Activated CD4-positive, CD25-positive, alpha-beta regulatory T cell treated with anti-CD3 and anti-CD28 coated beads, Interleukin-2, amount 50 U/mL, for 24 hours (primary cell): Measurements from ENCODE around the gene MED12.

ENCODE experiments used
- ATAC-seq, 2 donors: fragments of 150-1000 bp; cut with Tn5 transposase; one replicate each; pipeline ENCODE4 v1.10.0; 2021; ENCODE audit warnings: mild to moderate bottlenecking in 1 of 2, moderate library complexity in 1 of 2

The MED12 gene

DNA sequence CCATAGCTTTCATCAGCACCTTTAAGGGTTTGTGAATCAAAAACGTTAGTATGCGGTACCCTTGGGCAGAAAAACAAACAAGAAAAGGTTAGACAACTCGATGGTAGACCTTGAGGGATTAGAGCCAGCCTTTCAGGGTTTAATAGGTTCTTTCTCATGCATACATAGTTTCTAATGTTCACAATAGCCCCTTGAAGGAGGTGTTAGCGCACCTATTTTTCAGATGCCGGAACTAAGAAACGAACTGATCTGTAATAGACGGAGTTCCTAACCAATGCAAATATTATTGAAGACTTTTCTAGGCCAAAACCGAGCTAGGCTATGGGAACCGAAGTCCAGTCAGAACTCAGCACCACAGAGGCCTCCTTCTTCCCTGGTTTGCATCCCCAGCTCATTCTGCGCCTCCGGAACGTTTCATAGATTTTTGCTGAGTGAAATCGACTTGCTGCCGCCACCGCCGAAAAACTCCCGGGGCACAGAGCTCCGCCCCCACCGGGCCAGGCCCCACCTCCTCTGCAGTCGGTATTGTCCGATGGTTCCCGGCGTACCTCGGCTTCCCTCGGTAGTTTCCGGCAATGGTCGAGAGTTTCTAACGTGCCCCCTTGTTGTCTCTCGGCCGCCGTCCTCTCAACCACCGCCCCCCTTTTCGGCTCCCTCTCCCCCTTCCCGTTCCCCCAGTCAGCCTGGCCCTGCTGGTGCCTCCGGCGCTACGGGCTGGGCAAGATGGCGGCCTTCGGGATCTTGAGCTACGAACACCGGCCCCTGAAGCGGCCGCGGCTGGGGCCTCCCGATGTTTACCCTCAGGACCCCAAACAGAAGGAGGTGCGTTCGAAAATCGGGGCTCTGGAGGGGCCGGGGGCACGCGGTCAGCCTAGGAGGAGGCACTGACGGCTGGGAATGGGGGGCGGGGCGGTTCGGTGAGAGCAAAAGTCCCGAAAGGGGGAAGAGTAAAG is at the start of gene MED12:
TSS of gene MED12 (plus strand) at position 565 of the 953 bp plus-strand sequence. CDS start at position 724, 159 bp downstream.
- peak; percentile 90 to 92 for ATAC-seq

GRCh38 chrX:71070531-71070930 is 47.9 kb upstream of the MED12 start:
- no peak for ATAC-seq

- ATAC-seq: no peak
These were observed 36.9 kb upstream of the MED12 start for GRCh38 chrX:71081330-71082123.

DNA sequence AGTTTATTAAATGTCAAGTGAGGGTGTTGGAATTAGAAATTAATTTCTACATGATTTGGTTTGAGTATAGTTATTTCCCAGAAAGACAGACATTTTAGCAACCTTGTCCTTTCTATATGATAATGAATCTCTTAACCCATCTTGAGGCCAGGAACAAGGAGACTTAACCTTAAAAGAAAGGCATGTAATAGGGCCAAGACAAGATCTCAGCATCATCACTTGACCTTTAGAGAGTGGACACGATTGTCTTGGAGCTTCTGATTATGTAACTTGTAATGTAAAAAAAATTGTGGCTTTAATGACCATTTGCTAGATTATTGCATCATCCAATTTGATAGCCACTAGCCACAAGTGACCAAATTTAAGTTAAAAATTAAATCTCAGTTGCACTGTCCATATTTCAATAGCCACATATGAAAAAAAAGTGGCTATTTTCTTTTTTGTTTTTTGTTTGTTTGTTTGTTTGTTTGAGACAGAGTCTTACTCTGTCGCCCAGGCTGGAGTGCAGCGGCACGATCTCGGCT is 36.2 kb upstream of the MED12 start:
- no peak for ATAC-seq

- no peak for ATAC-seq
These were observed 35.6 kb upstream of the MED12 start for GRCh38 chrX:71082822-71083221.

DNA sequence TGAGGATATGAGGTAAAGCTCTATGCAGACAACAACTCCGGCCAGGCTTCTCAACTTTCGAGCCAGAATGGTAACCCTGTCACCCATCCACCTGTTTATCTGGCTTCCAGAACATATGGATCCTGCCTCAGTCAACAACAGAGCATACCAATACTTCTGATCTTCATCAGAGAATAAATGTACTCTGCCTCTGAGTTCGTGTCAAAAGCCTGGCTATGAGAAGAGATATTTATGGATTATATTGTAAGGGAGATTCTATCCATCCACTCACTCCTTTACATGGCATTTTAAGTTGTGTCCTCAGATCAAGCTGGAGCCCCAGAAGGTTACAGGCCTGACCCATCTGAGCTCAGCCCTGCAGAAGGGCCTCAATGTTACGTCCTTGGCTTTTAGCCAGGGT is 32.5 kb upstream of the MED12 start:
- no peak for ATAC-seq

GRCh38 chrX:71091263-71091662 is 27.1 kb upstream of the MED12 start:
- no peak for ATAC-seq

DNA sequence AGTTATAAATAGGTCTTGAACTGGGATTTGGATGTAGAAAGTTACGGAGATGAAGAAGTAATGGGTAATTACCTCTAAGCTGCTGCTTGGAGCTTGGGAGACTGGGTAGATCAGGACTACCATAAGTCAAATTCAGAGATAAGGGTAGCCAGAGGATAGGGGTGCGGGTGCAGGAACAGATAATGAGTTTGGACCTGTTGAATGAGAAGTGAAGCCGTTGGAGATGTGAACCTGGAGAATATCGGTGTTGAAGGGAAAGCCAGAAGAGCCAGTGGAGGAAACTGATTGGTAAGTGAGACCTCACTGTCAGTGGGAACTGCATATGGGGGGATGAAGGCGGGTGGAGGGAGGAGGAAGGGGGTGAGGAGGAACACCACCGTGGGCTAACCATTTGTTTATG is 23.4 kb upstream of the MED12 start:
- ATAC-seq: no peak

- ATAC-seq: peak; percentile 91 to 93
These were observed 22.8 kb upstream of the MED12 start, which contains the start of gene FOXO4 for GRCh38 chrX:71095555-71095980. FOXO4 (plus strand) TSS chrX:71095851; CDS start chrX:71096529, 678 bp downstream.

DNA sequence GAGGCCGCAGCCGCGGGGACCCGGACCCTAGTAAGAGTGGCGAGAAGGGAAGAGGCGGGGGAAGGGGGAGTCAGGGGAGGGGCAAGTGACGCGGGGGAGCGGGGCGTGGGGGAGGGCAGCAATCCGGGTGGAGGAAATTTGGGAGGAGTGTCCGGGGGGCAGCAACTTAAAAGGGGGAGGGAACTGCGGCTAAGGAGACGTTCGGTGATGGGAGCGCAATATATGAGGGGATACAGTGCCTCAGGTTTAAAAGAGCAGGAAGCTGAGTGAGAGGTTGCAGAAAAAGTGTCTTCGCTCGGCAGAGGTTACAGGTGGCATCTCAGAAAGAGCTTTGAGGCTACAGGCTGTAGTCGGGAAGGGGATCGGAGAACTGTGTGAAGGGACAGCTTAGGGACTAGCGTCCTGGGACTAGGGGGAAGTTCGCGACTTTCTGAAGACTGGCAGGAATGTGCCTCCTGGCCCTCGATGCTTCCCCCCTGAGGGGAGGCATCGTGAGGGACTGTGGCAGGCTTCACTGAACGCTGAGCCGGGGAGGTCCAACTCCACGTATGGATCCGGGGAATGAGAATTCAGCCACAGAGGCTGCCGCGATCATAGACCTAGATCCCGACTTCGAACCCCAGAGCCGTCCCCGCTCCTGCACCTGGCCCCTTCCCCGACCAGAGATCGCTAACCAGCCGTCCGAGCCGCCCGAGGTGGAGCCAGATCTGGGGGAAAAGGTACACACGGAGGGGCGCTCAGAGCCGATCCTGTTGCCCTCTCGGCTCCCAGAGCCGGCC is 22.2 kb upstream of the MED12 start:
- ATAC-seq: peak; percentile 7 to 30

GRCh38 chrX:71096760-71097032 is 21.7 kb upstream of the MED12 start:
- ATAC-seq: no peak

DNA sequence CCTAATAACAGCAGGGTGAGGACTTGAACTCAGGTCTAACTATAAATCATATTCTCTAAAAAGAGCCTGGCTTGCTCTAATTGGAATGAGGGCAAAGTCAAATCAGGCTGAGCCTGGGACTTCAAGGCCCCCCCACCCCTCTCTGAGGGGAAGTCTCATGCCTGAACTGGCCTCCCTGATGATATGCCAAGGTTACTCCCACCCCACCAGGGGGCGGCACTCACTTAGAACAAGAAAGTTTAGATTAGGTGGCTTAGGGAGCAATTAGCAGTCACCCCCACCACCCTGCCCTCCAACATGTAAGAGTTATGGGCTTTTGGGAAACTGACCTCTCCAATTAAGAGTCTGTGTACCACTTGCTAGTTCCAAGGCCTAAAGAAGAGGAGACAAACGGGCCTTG is 20.1 kb upstream of the MED12 start:
- peak; percentile 53 to 54 for ATAC-seq

DNA sequence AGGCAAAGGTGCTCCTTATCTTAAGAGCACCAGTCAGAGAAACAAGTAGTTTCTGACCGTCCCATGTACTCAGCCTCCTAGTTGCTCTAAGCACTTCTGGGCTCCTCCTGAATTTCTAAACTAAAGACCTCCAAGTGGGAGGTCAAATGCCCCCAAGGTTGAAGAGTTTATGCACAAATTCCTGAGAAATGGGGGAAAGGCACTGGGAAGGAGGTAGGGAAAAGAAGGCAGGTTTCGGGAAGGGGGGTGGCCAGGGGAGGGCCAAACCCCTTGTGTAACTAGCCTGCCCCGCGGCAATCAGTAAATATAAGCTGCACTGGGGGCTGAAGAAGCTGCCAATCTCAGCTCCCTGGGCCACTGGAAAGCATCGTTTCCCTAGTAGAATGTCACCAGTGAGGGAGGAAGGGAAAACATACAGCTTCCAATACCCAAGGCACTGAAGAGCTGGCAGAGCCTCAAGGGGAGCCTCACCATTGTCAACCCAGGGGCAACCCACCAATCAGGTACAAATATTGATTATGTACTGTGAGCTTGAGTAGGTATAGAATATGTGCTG is 19.4 kb upstream of the MED12 start:
- ATAC-seq: no peak

GRCh38 chrX:71099736-71100135 is 18.7 kb upstream of the MED12 start:
- ATAC-seq: no peak

- ATAC-seq: no peak
These were observed 17.6 kb upstream of the MED12 start for GRCh38 chrX:71100581-71101505.

DNA sequence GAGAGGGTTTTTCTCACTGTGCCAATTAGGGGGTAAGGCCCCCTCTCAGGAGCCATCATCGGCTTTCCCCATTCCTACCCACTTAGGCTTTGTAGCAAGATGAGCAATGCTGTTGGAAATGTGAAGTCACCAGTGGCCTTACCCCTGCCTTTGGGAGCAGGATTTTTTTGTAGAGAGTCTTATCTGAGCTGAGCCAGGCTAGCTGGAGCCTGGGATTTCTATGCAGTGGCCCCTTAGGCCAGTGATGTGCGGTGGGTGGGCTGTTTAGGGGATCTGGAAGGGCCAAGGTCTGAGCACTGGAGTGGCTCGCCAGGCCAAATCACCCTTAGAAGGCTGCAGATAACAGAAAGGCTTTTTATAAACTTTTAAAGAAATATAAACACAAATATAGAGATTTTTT is 16.1 kb upstream of the MED12 start:
- no peak for ATAC-seq

- peak; percentile 29 to 33 for ATAC-seq
These were observed 15.0 kb upstream of the MED12 start for GRCh38 chrX:71103110-71103983.

GRCh38 chrX:71105628-71106027 is 12.8 kb upstream of the MED12 start:
- no peak for ATAC-seq

- peak in 1 of 2 donors; percentile 46 for ATAC-seq
These were observed 12.0 kb upstream of the MED12 start, which contains the start of gene CXorf65 for GRCh38 chrX:71106427-71106826. CXorf65 (minus strand) TSS chrX:71106740; CDS start chrX:71106556, 184 bp downstream.

DNA sequence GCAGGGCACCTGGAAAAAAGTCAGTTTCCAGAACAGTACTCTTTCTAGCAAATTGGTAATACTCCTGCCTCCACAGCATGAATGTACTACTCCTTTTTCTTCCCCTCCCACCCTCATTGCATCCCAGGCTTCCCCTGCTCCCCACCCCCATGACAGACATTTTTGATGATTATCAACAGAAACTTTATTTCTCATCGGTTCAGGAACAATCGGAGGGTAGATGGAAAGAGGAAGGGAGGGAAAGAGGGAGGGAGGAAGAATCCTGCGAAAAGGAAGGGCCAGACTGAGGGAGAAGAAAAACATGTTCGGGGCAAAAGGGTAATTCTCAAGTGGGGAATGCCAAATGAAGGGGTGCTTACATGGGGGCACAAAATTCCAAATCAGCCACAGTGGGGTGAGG is 11.2 kb upstream of the MED12 start:
- no peak for ATAC-seq
